Mucosa of gallbladder (tissue), 1 donor: ENCODE data around the gene OR5H2. TPM values are rescaled to one million over a fixed set of nuclear protein-coding genes. Genes with fewer than 3 reads are reported as not detected.

Experiments used
- DNase-seq: peaks from one replicate; pipeline ENCODE4 v3.0.0-alpha.2; 2020; ENCODE audit warnings: low spot score
- total RNA-seq: library from RNA; stranded (reverse); gene quantifications from one replicate; pipeline ENCODE4 v1.2.1, GENCODE V29; 2021
- donor health status: DM: no; HTN: no; CAD: no.

Gene OR5H2
- total RNA-seq, 1 donor from 2014 or later, result not detected

DNA sequence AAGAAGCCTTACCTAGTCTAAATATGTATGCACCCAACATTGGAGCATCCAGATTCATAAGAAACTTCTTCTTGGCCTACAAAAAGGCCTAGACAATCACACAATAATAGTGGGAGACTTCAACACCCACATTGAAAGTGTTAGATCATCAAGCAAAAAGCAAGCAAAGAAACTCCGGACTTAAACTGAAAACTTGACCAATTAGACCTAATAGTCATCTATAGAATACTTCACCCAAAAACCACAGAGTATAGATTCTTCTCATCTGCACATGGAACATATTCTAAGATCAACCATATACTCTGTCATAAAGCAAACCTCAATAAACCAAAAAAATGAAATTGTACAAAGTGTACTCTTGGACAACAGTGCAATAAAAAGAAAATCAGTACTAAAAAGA, 49.0 kb downstream of the OR5H2 start:
- DNase-seq, result no peak

Other genes with a start within 250 kb of the OR5H2 start
- not detected for gene GABRR3, start 247.2 kb upstream of the OR5H2 start, total RNA-seq
- not detected for gene OR5AC2, start 195.3 kb upstream of the OR5H2 start, total RNA-seq
- not detected for gene OR5H1, start 151.8 kb upstream of the OR5H2 start, total RNA-seq
- not detected for gene OR5H14, start 135.0 kb upstream of the OR5H2 start, total RNA-seq
- gene OR5H15, start 115.8 kb upstream of the OR5H2 start, total RNA-seq, result not detected
- not detected for gene OR5H6, start 18.3 kb upstream of the OR5H2 start, total RNA-seq
- gene OR5K4, start 71.3 kb downstream of the OR5H2 start, total RNA-seq, result not detected
- gene OR5K3, start 108.2 kb downstream of the OR5H2 start, total RNA-seq, result not detected
- gene OR5K1, start 180.7 kb downstream of the OR5H2 start, total RNA-seq, result not detected
- gene OR5K2, start 215.2 kb downstream of the OR5H2 start, total RNA-seq, result not detected
- gene CLDND1, start 240.4 kb downstream of the OR5H2 start, total RNA-seq, result 69.4 TPM
- gene GPR15, start 249.5 kb downstream of the OR5H2 start, total RNA-seq, result 0.17 TPM